Heart right ventricle (tissue), 16 donors: ENCODE data around the gene RBM20. TPM values are rescaled to one million over a fixed set of nuclear protein-coding genes. Genes with fewer than 3 reads are reported as not detected.

Experiments used
- ATAC-seq, 8 donors: fragments of 200-7000 bp; cut with Tn5 transposase; one replicate each; pipeline ENCODE4 v1.9.1; 2020; ENCODE audit warnings: mild to moderate bottlenecking in 8 of 8, moderate library complexity in 8 of 8, moderate number of reproducible peaks in 1 of 8
- DNase-seq, 2 donors: peaks; one replicate each; pipeline ENCODE4 v3.0.0-alpha.2; 2020
- H3K27ac ChIP-seq, 10 donors: fragments of 200-600 bp; sonication (generic) in 2 of 10; one replicate each; pipeline versions ENCODE4 v1.5.0 to v1.8.0; 2020 to 2022; ENCODE audit warnings: mild to moderate bottlenecking in 3 of 10
- H3K27me3 ChIP-seq, 7 donors: fragments of 200-600 bp; one replicate each; pipeline ENCODE4 v1.8.0; 2021 to 2022; ENCODE audit warnings: mild to moderate bottlenecking in 2 of 7
- H3K36me3 ChIP-seq, 9 donors: fragments of 200-600 bp; sonication (generic) in 1 of 9; one replicate each; pipeline versions ENCODE4 v1.5.0 to v1.8.0; 2020 to 2022; ENCODE audit warnings: mild to moderate bottlenecking in 2 of 9
- H3K4me1 ChIP-seq, 9 donors: fragments of 200-600 bp; sonication (generic) in 1 of 9; one replicate each; pipeline versions ENCODE4 v1.5.0 to v1.8.0; 2020 to 2022; ENCODE audit warnings: mild to moderate bottlenecking in 4 of 9
- H3K4me3 ChIP-seq, 10 donors: fragments of 200-600 bp; sonication (generic) in 2 of 10; one replicate each; pipeline versions ENCODE4 v1.5.0 to v1.8.0; 2020 to 2022; ENCODE audit warnings: mild to moderate bottlenecking in 7 of 10, moderate library complexity in 2 of 10
- H3K9me3 ChIP-seq, 11 donors: fragments of 200-600 bp in 10 of 11; sonication (generic) in 2 of 11; one replicate each; pipeline versions ENCODE4 v1.5.0 to v1.8.0; 2013 to 2022; ENCODE audit warnings: mild to moderate bottlenecking in 2 of 11, control low read depth in 1 of 11, moderate library complexity in 1 of 11
- CTCF ChIP-seq, 9 donors: fragments of 200-600 bp; sonication (generic) in 2 of 9; IDR thresholded peaks; one replicate each; pipeline versions ENCODE4 v1.5.0 to v1.8.0; 2021 to 2022; ENCODE audit warnings: antibody characterized with exemption in 9 of 9, mild to moderate bottlenecking in 5 of 9, moderate library complexity in 1 of 9
- WGBS, 2 donors: extraction: QIAGEN DNeasy Blood & Tissue Kit; methylation state at CpG; one replicate each; pipeline ENCODE4 v1.1.7; 2013; ENCODE audit warnings: inconsistent platforms in 1 of 2; 5-methylcytosine and 5-hydroxymethylcytosine counted together
- intact Hi-C, 10 donors: fragments of 100-400 bp; cut with DNase I; formaldehyde crosslinking; loops; one replicate each; pipeline versions ENCODE4 v1.11.1 to v1.14.2; 2022
- polyA plus RNA-seq, 2 donors: library from polyadenylated mRNA; stranded (reverse); fragments of 200-250 nt; gene quantifications; one replicate each; pipeline ENCODE4 v1.2.3, GENCODE V29; 2013
- total RNA-seq, 10 donors: library from RNA; stranded (reverse); fragmentation: NEBNext Ultra II Directional in 3 of 10; extraction: Animal tissue kit (Norgen Biotek cat#: 25700) in 3 of 10; gene quantifications; one replicate each; pipeline versions ENCODE4 v1.2.1 to v1.2.4, GENCODE V29; 2021 to 2023
- donor health status: Arrhythmogenic right ventricular cardiomyopathy.
- donor health status: ischemic (EF 13 %, LVEDD 7.1; RV severe dilation, severe dysfunction).
- donor health status: healthy with polysubstance abuse.
- donor health status: DM: no; HTN: yes; CAD: no.
- donor health status: DM: no; HTN: no; CAD: no.
- donor health status: ischemic (EF 25% LVEDD 6.9; RV normal size, moderate dysfunction).
- donor health status: ischemic (EF 25% LVEDD 5.7; RV mildly dilated, moderate dysfunction).
- donor health status: healthy.
- donor health status: DM: yes; HTN: yes; CAD: no.
- donor health status: Ischemic cardiomyopathy.
- donor health status: ischemic (EF 35%, LVEDD 5.7; RV mildly dilated, moderate dysfunction).
- donor health status: nonischemic (EF 11% LVEDD 7.7; RV severe dilation, severe dysfunction).
- donor health status: DM: yes; HTN: yes; CAD: no.
- donor health status: PGD.
- donor health status: ischemic (EF 29% LVEDD 5.4; RV normal size, mild dysfunction).
- donor health status: nonischemic (EF 23%, LVEDD 6.1; RV moderate dilation, normal function).

Gene RBM20
- total and polyA plus RNA-seq, 12 donors = 10.1 to 186 (median 134) TPM

- Histone ChIP-seq H3K4me3 (no peak overlapping the region), H3K4me1 (peaks cover 0 to 82% (median 30%) of the 10 kb centered on the region in 9 donors), H3K9me3 (no peaks in the 10 kb centered on the region), H3K27ac (peak overlapping the region in 3 of 10 donors; percentile 11 to 97 (median 14)), H3K27me3 (no peaks in the 10 kb centered on the region), H3K36me3 (no peaks in the 10 kb centered on the region)
- intact Hi-C loops = no loop called here
- DNase-seq (no peak), ATAC-seq (no peak)
- TF ChIP-seq CTCF (IDR thresholded peaks at IDR 0.05) = no peak
- WGBS, 2 donors = 80 to 89% methylated on average over 4 of the region's 4 CpGs
Measured at GRCh38 chr10:110867807-110868465, 223.8 kb downstream of the RBM20 start.

GRCh38 chr10:110868981-110869380 is 224.8 kb downstream of the RBM20 start:
- DNase-seq (no peak), ATAC-seq (no peak)
- H3K4me1 ChIP-seq = peaks cover 0 to 80% (median 34%) of the 10 kb centered on the region in 9 donors
- H3K4me3 ChIP-seq = no peak overlapping the region
- TF ChIP-seq CTCF (IDR thresholded peaks at IDR 0.05) = no peak
- intact Hi-C loops = no loop called here
- WGBS, 2 donors = 66 to 78% methylated on average over 6 of the region's 6 CpGs
- no peaks in the 10 kb centered on the region for H3K36me3 ChIP-seq
- H3K27me3 ChIP-seq = no peaks in the 10 kb centered on the region
- no peaks in the 10 kb centered on the region for H3K9me3 ChIP-seq
- H3K27ac ChIP-seq = peak overlapping the region in 1 of 10 donors; percentile 97

- intact Hi-C loops = loop anchor here in 9 of 10 donors (2.0 to 10.0 kb wide), 10 partner anchors 39 to 564 kb away; partner anchors contain the start of genes BBIP1 (in 1 of the 9) and SHOC2 (in 1 of the 9)
- Histone ChIP-seq H3K27ac (peak overlapping the region; percentile 92 to 99 (median 97)), H3K27me3 (no peaks in the 10 kb centered on the region), H3K36me3 (peaks cover 0 to 1% (median 0%) of the 10 kb centered on the region in 9 donors), H3K4me3 (peak overlapping the region; percentile 83 to 99 (median 94)), H3K9me3 (no peaks in the 10 kb centered on the region), H3K4me1 (peaks cover 0 to 80% (median 28%) of the 10 kb centered on the region in 9 donors)
- ATAC-seq (peak in 1 of 8 donors; percentile 3), DNase-seq (peak in 1 of 2 donors; percentile 20)
- WGBS, 2 donors = 54 to 60% methylated on average over 13 of the region's 13 CpGs
- TF ChIP-seq CTCF (IDR thresholded peaks at IDR 0.05) = no peak
Measured at GRCh38 chr10:110870823-110871297, 226.7 kb downstream of the RBM20 start.

- Histone ChIP-seq H3K27me3 (no peaks in the 10 kb centered on the region), H3K27ac (peak within 1 kb of the TSS; percentile 92 to 99 (median 97)), H3K4me1 (peaks cover 0 to 79% (median 24%) of the 10 kb centered on the region in 9 donors), H3K9me3 (no peaks in the 10 kb centered on the region), H3K4me3 (peak within 1 kb of the TSS; percentile 83 to 99 (median 94)), H3K36me3 (peaks cover 0 to 8% (median 0%) of the 10 kb centered on the region in 9 donors)
- intact Hi-C loops = loop anchor here in 9 of 10 donors (2.0 to 10.0 kb wide), 10 partner anchors 39 to 564 kb away; partner anchors contain the start of genes BBIP1 (in 1 of the 9) and SHOC2 (in 1 of the 9)
- TF ChIP-seq CTCF (IDR thresholded peaks at IDR 0.05) = no peak
- WGBS, 2 donors = 0% methylated on average over 47 of the region's 47 CpGs
- DNase-seq (peak; percentile 100), ATAC-seq (peak; percentile 95 to 98 (median 96))
Measured at GRCh38 chr10:110871298-110872084, 227.4 kb downstream of the RBM20 start, which contains the start of gene PDCD4. PDCD4 (plus strand) TSS chr10:110871928; CDS start chr10:110876028, 4,100 bp downstream.
